Activated CD4-positive, alpha-beta T cell treated with anti-CD3 and anti-CD28 coated beads, Interleukin-2, amount 10 ng/mL, durations not matched to agents 7 days and 5 days (primary cell): ENCODE measurements around the gene TRIM8. TPM values are rescaled to one million over a fixed set of nuclear protein-coding genes. Genes with fewer than 3 reads are reported as not detected.
A peak's percentile ranks its signal among the peaks of the same experiment; 100 is the strongest.

ENCODE experiments used
- CTCF ChIA-PET: fragments of 350-600 bp; sonication (Branson Sonifier 250); formaldehyde crosslinking; loops from one replicate; lab custom pipeline; 2021; ENCODE audit warnings: antibody characterized with exemption; lab: Charles Lee
- POLR2A ChIA-PET: fragments of 350-600 bp; sonication (Branson Sonifier 250); formaldehyde crosslinking; loops from one replicate; lab custom pipeline; 2021; ENCODE audit warnings: antibody characterized with exemption; lab: Charles Lee
- DNase-seq: peaks from one replicate; pipeline ENCODE4 v3.0.0-alpha.2; 2020
- H3K27ac Mint-ChIP-seq: one replicate; pipeline ENCODE4 v1.8.0; 2021; ENCODE audit warnings: mild to moderate bottlenecking, moderate library complexity, mixed read lengths
- H3K27me3 Mint-ChIP-seq: one replicate; pipeline ENCODE4 v1.8.0; 2021; ENCODE audit warnings: mixed read lengths
- H3K36me3 Mint-ChIP-seq: one replicate; pipeline ENCODE4 v1.8.0; 2021; ENCODE audit warnings: low read depth, mixed read lengths
- H3K4me1 Mint-ChIP-seq: one replicate; pipeline ENCODE4 v1.8.0; 2021; ENCODE audit warnings: mixed read lengths
- H3K4me3 Mint-ChIP-seq: one replicate; pipeline ENCODE4 v1.8.0; 2021; ENCODE audit warnings: mild to moderate bottlenecking, moderate library complexity, mixed read lengths
- H3K9me3 Mint-ChIP-seq: one replicate; pipeline ENCODE4 v1.8.0; 2021; ENCODE audit warnings: mixed read lengths
- total RNA-seq, 2 experiments: library from RNA; stranded (reverse); gene quantifications; one replicate each; pipeline ENCODE4 v1.2.3, GENCODE V29; 2021

The TRIM8 gene
- total RNA-seq, 2 experiments from 2014 or later, result 40.2 to 42.7 TPM

GRCh38 chr10:102670871-102671434 lies 26.7 kb downstream of the TRIM8 start:
- ChIA-PET CTCF (interaction anchor here (0.9 to 2.2 kb wide), 5 partner anchors 10 to 50 kb away, joined by 3 to 7 read pairs (median 4); no protein-coding TSS in a partner anchor), POLR2A (no interaction called here)
- peaks cover 45% of the 10 kb centered on the region for H3K4me1 Mint-ChIP-seq

GRCh38 chr10:102673236-102673818 lies 29.0 kb downstream of the TRIM8 start:
- no peaks in the 10 kb centered on the region for H3K9me3 Mint-ChIP-seq
- H3K36me3 Mint-ChIP-seq, result peaks cover 4% of the 10 kb centered on the region
- no peak for DNase-seq
- no peaks in the 10 kb centered on the region for H3K27me3 Mint-ChIP-seq
- ChIA-PET POLR2A (no interaction called here), CTCF (interaction anchor here (1.2 to 5.6 kb wide), 3 partner anchors 12 to 28 kb away, joined by 3 to 22 read pairs (median 7); partner anchors contain the start of gene TRIM8)
- H3K4me3 Mint-ChIP-seq, result peak overlapping the region; percentile 63
- peak overlapping the region; percentile 85 for H3K27ac Mint-ChIP-seq
- peaks cover 46% of the 10 kb centered on the region for H3K4me1 Mint-ChIP-seq

More at GRCh38 chr10:102670871-102671434, 26.7 kb downstream of the TRIM8 start:
- no peak overlapping the region for H3K4me3 Mint-ChIP-seq
- H3K27me3 Mint-ChIP-seq, result no peaks in the 10 kb centered on the region
- H3K27ac Mint-ChIP-seq, result no peak overlapping the region
- no peak for DNase-seq
- no peaks in the 10 kb centered on the region for H3K9me3 Mint-ChIP-seq
- H3K36me3 Mint-ChIP-seq, result peaks cover 4% of the 10 kb centered on the region

DNA sequence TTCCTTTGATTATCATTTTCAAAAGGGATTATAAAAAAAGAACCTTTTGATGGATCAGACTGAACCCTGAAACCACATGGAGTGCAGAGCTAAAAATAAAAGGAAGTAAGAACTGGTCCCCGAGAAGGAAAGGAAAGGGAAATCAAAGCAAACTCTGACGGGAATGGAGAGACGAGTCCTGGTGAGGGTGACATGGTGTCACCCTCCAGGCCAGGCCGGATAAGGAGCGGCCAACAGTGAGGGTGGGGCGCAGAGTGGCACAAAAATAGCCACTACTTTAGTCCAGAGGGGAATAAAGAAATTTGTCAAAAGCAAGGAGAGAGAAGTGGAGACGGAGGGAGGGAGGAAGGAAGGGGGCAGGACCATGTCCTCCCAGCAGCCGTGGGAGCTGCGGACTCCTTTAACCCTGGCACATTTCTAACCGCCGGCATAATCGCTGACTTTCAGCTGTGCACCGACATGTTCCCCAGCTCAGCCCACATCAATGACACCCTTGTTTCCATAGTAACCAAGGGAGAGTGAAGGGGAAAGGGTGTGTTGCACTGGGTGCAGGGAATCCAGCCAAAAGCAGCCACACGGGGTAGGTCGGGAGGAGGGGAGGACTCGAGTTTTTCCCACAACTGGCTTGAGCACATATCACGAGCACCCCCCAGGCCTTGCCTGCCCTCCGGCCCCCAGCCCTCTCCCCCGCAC lies 29.7 kb downstream of the TRIM8 start:
- Mint-ChIP-seq H3K4me1 (peaks cover 48% of the 10 kb centered on the region), H3K27ac (peak overlapping the region; percentile 85), H3K36me3 (peaks cover 4% of the 10 kb centered on the region), H3K9me3 (no peaks in the 10 kb centered on the region), H3K4me3 (peak overlapping the region; percentile 63), H3K27me3 (no peaks in the 10 kb centered on the region)
- ChIA-PET CTCF (interaction anchor here (1.0 to 5.6 kb wide), 4 partner anchors 13 to 39 kb away, joined by 3 to 22 read pairs (median 6); partner anchors contain the start of gene TRIM8), POLR2A (interaction anchor here (1.0 kb wide), 1 partner anchor 40 kb away, joined by 3 read pairs; the partner anchor contains the start of genes ARL3 and SFXN2)
- peak; percentile 92 for DNase-seq

DNA sequence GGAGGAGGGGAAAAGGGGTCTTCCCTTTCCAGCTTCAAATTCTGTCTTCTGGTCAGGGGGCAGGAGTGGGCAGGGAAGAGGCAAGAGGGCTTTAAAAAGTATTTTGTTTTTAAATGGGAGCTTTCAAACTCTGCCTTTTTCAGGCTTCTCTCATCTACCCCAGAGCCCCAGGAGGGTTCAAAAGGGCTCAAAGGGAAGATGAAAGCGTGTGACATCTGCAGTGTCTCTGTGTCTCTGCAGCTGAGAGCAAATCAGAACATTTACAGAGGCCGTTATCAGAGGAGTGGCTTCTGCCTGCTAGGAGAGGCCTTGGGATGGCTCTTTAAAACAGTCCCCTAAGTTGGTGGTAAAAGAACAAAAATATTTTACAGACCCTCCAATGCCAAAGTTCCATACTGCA lies 30.3 kb downstream of the TRIM8 start:
- ChIA-PET CTCF (interaction anchor here (1.0 to 5.6 kb wide), 5 partner anchors 14 to 39 kb away, joined by 3 to 22 read pairs (median 8); partner anchors contain the start of gene TRIM8), POLR2A (interaction anchor here (1.0 kb wide), 1 partner anchor 40 kb away, joined by 3 read pairs; the partner anchor contains the start of genes ARL3 and SFXN2)
- Mint-ChIP-seq H3K36me3 (peaks cover 4% of the 10 kb centered on the region), H3K4me1 (peaks cover 49% of the 10 kb centered on the region), H3K4me3 (peak overlapping the region; percentile 63), H3K9me3 (no peaks in the 10 kb centered on the region), H3K27me3 (no peaks in the 10 kb centered on the region), H3K27ac (peak overlapping the region; percentile 85)
- peak; percentile 62 for DNase-seq

- Mint-ChIP-seq H3K27ac (peak overlapping the region; percentile 85), H3K4me3 (peak overlapping the region; percentile 63), H3K36me3 (peaks cover 4% of the 10 kb centered on the region), H3K9me3 (no peaks in the 10 kb centered on the region), H3K4me1 (peaks cover 47% of the 10 kb centered on the region), H3K27me3 (no peaks in the 10 kb centered on the region)
- ChIA-PET POLR2A (no interaction called here), CTCF (interaction anchor here (1.2 to 5.6 kb wide), 6 partner anchors 9 to 38 kb away, joined by 3 to 22 read pairs (median 6); partner anchors contain the start of gene TRIM8)
- DNase-seq, result no peak
Measured at GRCh38 chr10:102675011-102675665, 30.9 kb downstream of the TRIM8 start.

GRCh38 chr10:102675666-102676533 lies 31.6 kb downstream of the TRIM8 start:
- H3K27ac Mint-ChIP-seq, result peak overlapping the region; percentile 54
- peaks cover 4% of the 10 kb centered on the region for H3K36me3 Mint-ChIP-seq
- ChIA-PET POLR2A (interaction anchor here (0.7 kb wide), 1 partner anchor 15 kb away, joined by 14 read pairs; no protein-coding TSS in a partner anchor), CTCF (interaction anchor here (0.6 to 5.6 kb wide), 9 partner anchors 9 to 37 kb away, joined by 3 to 22 read pairs (median 4); partner anchors contain the start of gene TRIM8)
- H3K9me3 Mint-ChIP-seq, result no peaks in the 10 kb centered on the region
- peaks cover 47% of the 10 kb centered on the region for H3K4me1 Mint-ChIP-seq
- no peaks in the 10 kb centered on the region for H3K27me3 Mint-ChIP-seq
- H3K4me3 Mint-ChIP-seq, result no peak overlapping the region
- no peak for DNase-seq

DNA sequence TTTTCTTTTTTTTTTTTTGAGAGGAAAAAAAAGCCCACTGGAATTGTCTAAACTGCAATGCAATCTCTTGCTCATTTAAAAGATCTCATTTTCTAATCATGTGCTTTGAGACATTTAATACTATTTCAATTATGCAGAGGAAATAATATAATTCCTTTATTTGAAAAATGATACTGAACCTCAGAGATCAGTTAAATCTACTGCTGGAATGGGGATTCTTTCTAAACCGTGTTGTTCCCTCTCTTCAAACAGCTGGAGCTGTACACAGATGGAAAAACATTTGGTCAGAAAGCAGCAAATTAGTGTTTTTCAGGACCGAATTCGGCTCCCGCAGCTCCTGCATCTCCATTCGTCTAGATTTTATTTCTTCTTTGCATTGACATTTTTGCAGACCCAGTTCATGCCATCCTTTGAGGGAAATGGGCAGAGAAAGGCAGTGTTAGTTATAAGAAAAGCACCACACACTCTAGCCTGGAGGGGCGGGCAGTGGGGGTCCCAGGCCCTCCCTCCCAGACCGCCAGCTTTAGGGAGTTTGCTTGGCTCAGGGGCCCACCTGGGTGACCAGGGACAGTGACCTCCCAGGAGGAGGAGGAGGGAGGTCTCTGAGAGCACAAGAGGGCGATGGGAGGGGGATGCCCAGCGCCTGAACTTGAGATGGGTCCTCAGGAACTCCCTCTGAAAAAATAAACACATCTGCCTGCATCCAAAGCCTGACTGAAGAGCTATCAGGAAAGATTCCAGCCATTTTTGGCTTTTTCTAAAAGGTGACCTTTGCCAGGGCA lies 32.4 kb downstream of the TRIM8 start:
- Mint-ChIP-seq H3K9me3 (no peaks in the 10 kb centered on the region), H3K4me1 (peaks cover 52% of the 10 kb centered on the region), H3K4me3 (no peak overlapping the region), H3K27me3 (no peaks in the 10 kb centered on the region), H3K36me3 (peaks cover 4% of the 10 kb centered on the region), H3K27ac (no peak overlapping the region)
- DNase-seq, result no peak
- POLR2A ChIA-PET, result interaction anchor here (0.7 kb wide), 1 partner anchor 16 kb away, joined by 14 read pairs; no protein-coding TSS in a partner anchor
- CTCF ChIA-PET, result interaction anchor here (0.7 to 5.6 kb wide), 8 partner anchors 10 to 38 kb away, joined by 3 to 22 read pairs (median 4); partner anchors contain the start of genes ARL3, SFXN2 and TRIM8

- CTCF ChIA-PET, result interaction anchor here (1.0 to 5.6 kb wide), 8 partner anchors 8 to 37 kb away, joined by 3 to 22 read pairs (median 6); partner anchors contain the start of genes ARL3, SFXN2 and TRIM8
- Mint-ChIP-seq H3K9me3 (no peaks in the 10 kb centered on the region), H3K36me3 (peaks cover 8% of the 10 kb centered on the region), H3K4me3 (no peak overlapping the region), H3K27ac (no peak overlapping the region), H3K4me1 (peaks cover 60% of the 10 kb centered on the region), H3K27me3 (no peaks in the 10 kb centered on the region)
- DNase-seq, result no peak
- POLR2A ChIA-PET, result no interaction called here
Measured at GRCh38 chr10:102677331-102678067, 33.2 kb downstream of the TRIM8 start.

GRCh38 chr10:102678068-102678400 lies 33.8 kb downstream of the TRIM8 start:
- Mint-ChIP-seq H3K4me3 (no peak overlapping the region), H3K9me3 (no peaks in the 10 kb centered on the region), H3K27me3 (no peaks in the 10 kb centered on the region), H3K4me1 (peaks cover 56% of the 10 kb centered on the region), H3K27ac (no peak overlapping the region), H3K36me3 (peaks cover 8% of the 10 kb centered on the region)
- ChIA-PET POLR2A (no interaction called here), CTCF (interaction anchor here (1.0 to 5.6 kb wide), 6 partner anchors 9 to 37 kb away, joined by 3 to 22 read pairs (median 6); partner anchors contain the start of genes ARL3, SFXN2 and TRIM8)
- no peak for DNase-seq

GRCh38 chr10:102678842-102679289 lies 34.6 kb downstream of the TRIM8 start:
- DNase-seq, result no peak
- no peak overlapping the region for H3K27ac Mint-ChIP-seq
- peaks cover 48% of the 10 kb centered on the region for H3K4me1 Mint-ChIP-seq
- no peak overlapping the region for H3K4me3 Mint-ChIP-seq
- POLR2A ChIA-PET, result no interaction called here
- CTCF ChIA-PET, result interaction anchor here (1.1 to 2.7 kb wide), 4 partner anchors 10 to 168 kb away, joined by 3 to 14 read pairs (median 4); no protein-coding TSS in a partner anchor
- no peaks in the 10 kb centered on the region for H3K27me3 Mint-ChIP-seq
- no peaks in the 10 kb centered on the region for H3K9me3 Mint-ChIP-seq
- H3K36me3 Mint-ChIP-seq, result peaks cover 10% of the 10 kb centered on the region
